T-helper 1 cell treated with Interleukin-12 subunit alpha and Interleukin-12 subunit beta and Interleukin-4 antibody, amounts not matched to agents 30 μg/mL and 1 μg/mL, for 36 hours (primary cell): ENCODE measurements around the gene COL8A1.

Source experiments
- H3K27ac Mint-ChIP-seq: one replicate; pipeline ENCODE4 v1.8.0; 2021; ENCODE audit warnings: mild to moderate bottlenecking, mixed read lengths
- H3K27me3 Mint-ChIP-seq: one replicate; pipeline ENCODE4 v1.8.0; 2021; ENCODE audit warnings: low read depth, mixed read lengths
- H3K36me3 Mint-ChIP-seq: one replicate; pipeline ENCODE4 v1.8.0; 2021; ENCODE audit warnings: low read depth, mixed read lengths
- H3K4me1 Mint-ChIP-seq: one replicate; pipeline ENCODE4 v1.8.0; 2021; ENCODE audit warnings: low read depth, mixed read lengths
- H3K4me3 Mint-ChIP-seq: one replicate; pipeline ENCODE4 v1.8.0; 2021; ENCODE audit warnings: mild to moderate bottlenecking, moderate library complexity, mixed read lengths
- H3K9me3 Mint-ChIP-seq: one replicate; pipeline ENCODE4 v1.8.0; 2021; ENCODE audit warnings: mixed read lengths

Gene COL8A1

GRCh38 chr3:99678023-99678422 lies 39.6 kb downstream of the COL8A1 start:
- Mint-ChIP-seq H3K27me3 (peaks cover 8% of the 10 kb centered on the region), H3K9me3 (no peaks in the 10 kb centered on the region), H3K4me3 (no peak overlapping the region), H3K36me3 (no peaks in the 10 kb centered on the region), H3K27ac (no peak overlapping the region), H3K4me1 (no peaks in the 10 kb centered on the region)

GRCh38 chr3:99678896-99679295 lies 40.5 kb downstream of the COL8A1 start:
- Mint-ChIP-seq H3K9me3 (no peaks in the 10 kb centered on the region), H3K4me1 (no peaks in the 10 kb centered on the region), H3K27ac (no peak overlapping the region), H3K36me3 (no peaks in the 10 kb centered on the region), H3K27me3 (peaks cover 8% of the 10 kb centered on the region), H3K4me3 (no peak overlapping the region)

GRCh38 chr3:99681512-99681911 lies 43.1 kb downstream of the COL8A1 start:
- Mint-ChIP-seq H3K27ac (no peak overlapping the region), H3K36me3 (no peaks in the 10 kb centered on the region), H3K9me3 (no peaks in the 10 kb centered on the region), H3K4me3 (no peak overlapping the region), H3K4me1 (no peaks in the 10 kb centered on the region), H3K27me3 (peaks cover 11% of the 10 kb centered on the region)

- Mint-ChIP-seq H3K9me3 (no peaks in the 10 kb centered on the region), H3K4me1 (no peaks in the 10 kb centered on the region), H3K36me3 (no peaks in the 10 kb centered on the region), H3K4me3 (no peak overlapping the region), H3K27ac (no peak overlapping the region), H3K27me3 (peaks cover 9% of the 10 kb centered on the region)
Observed at GRCh38 chr3:99681976-99682375, 43.6 kb downstream of the COL8A1 start.

GRCh38 chr3:99683465-99683864 lies 45.1 kb downstream of the COL8A1 start:
- Mint-ChIP-seq H3K9me3 (no peaks in the 10 kb centered on the region), H3K4me3 (no peak overlapping the region), H3K27me3 (peaks cover 9% of the 10 kb centered on the region), H3K4me1 (no peaks in the 10 kb centered on the region), H3K27ac (no peak overlapping the region), H3K36me3 (no peaks in the 10 kb centered on the region)

GRCh38 chr3:99683876-99684275 lies 45.5 kb downstream of the COL8A1 start:
- Mint-ChIP-seq H3K4me1 (no peaks in the 10 kb centered on the region), H3K27me3 (peaks cover 9% of the 10 kb centered on the region), H3K27ac (no peak overlapping the region), H3K4me3 (no peak overlapping the region), H3K9me3 (no peaks in the 10 kb centered on the region), H3K36me3 (no peaks in the 10 kb centered on the region)

DNA sequence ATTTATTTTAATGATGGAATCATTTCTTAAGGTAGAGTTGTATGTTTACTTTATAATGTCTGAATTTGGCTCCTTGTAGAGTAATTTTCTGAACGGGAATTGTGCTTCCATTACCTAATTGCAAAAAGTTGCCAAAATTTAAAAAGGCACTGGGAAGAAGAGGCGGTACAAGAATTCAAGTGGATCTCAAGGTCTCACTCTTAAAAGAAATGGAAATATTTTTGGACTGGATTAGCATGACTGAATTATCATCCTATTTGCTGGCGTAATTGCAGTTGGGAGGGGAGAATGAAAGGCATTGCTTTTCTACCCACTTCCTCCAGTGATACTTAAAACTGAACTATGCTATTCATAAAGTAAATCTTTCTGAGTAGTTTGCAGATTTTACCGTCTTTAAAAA lies 46.2 kb downstream of the COL8A1 start:
- Mint-ChIP-seq H3K4me1 (no peaks in the 10 kb centered on the region), H3K27me3 (peaks cover 9% of the 10 kb centered on the region), H3K9me3 (no peaks in the 10 kb centered on the region), H3K4me3 (no peak overlapping the region), H3K27ac (no peak overlapping the region), H3K36me3 (no peaks in the 10 kb centered on the region)

DNA sequence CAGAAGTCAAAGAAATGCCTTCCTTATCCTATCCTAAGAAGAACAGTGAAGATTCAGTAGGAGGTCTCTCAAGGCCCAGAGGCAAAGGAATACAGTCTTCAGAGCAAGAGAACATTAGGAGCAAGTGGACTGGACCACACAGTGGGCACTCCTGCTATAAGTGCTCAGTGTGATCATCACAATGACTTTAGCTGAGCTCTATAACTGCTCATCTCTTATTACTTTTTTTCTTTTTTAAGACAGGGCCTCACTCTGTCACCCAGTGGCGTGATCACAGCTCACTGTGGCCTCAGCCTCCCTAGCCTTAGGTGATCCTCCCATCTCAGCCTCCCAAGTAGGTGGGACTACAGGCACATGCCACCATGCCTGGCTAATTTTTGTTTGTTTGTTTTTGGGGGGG lies 48.1 kb downstream of the COL8A1 start:
- Mint-ChIP-seq H3K27ac (no peak overlapping the region), H3K4me1 (no peaks in the 10 kb centered on the region), H3K9me3 (no peaks in the 10 kb centered on the region), H3K4me3 (no peak overlapping the region), H3K36me3 (no peaks in the 10 kb centered on the region), H3K27me3 (peaks cover 3% of the 10 kb centered on the region)

GRCh38 chr3:99686955-99687612 lies 48.7 kb downstream of the COL8A1 start:
- Mint-ChIP-seq H3K4me1 (no peaks in the 10 kb centered on the region), H3K27me3 (peaks cover 3% of the 10 kb centered on the region), H3K27ac (no peak overlapping the region), H3K9me3 (no peaks in the 10 kb centered on the region), H3K4me3 (no peak overlapping the region), H3K36me3 (no peaks in the 10 kb centered on the region)

- Mint-ChIP-seq H3K36me3 (no peaks in the 10 kb centered on the region), H3K4me1 (no peaks in the 10 kb centered on the region), H3K27me3 (peaks cover 5% of the 10 kb centered on the region), H3K27ac (no peak overlapping the region), H3K4me3 (no peak overlapping the region), H3K9me3 (no peaks in the 10 kb centered on the region)
Observed at GRCh38 chr3:99690761-99691369, 52.5 kb downstream of the COL8A1 start.

DNA sequence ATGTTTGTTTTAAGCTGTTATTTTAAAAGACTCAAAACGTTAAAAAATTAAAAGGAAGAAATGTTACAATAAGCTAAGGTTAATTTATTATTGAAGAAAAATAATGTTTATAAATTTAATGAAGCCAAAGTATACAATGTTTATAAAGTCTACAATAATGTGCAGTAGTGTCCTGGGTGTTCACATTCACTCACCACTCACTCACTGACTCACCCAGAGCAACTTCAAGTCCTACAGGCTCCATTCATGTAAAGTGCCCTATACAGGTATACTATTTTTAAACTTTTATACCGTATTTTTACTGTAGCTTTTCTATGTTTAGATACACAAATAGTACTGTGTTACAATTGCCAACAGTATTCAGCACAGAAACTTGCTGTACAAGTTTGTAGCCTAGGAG lies 55.2 kb downstream of the COL8A1 start:
- Mint-ChIP-seq H3K4me3 (no peak overlapping the region), H3K9me3 (no peaks in the 10 kb centered on the region), H3K27ac (no peak overlapping the region), H3K4me1 (no peaks in the 10 kb centered on the region), H3K36me3 (no peaks in the 10 kb centered on the region), H3K27me3 (peaks cover 3% of the 10 kb centered on the region)

DNA sequence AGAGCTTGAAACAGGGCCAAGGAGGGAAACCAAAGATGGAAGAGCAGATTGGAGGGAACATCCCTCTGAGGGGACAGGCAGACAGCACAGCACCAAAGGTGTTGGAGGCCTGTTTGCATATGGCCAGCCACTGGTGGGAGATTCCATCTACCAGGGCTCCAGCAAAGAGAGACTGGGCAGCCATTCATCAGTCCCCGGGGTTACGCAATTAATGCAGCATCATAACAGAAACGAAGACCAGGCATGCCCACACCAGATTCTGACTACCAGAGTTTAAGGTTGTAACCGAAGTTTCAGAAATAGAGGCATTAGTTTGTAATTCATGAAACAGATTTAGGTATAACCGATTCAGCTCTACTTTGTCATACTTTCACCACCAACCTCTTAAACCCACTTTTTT lies 58.1 kb downstream of the COL8A1 start:
- H3K36me3 Mint-ChIP-seq: no peaks in the 10 kb centered on the region
- no peaks in the 10 kb centered on the region for H3K4me1 Mint-ChIP-seq
- no peak overlapping the region for H3K4me3 Mint-ChIP-seq
- H3K9me3 Mint-ChIP-seq: no peaks in the 10 kb centered on the region
- H3K27me3 Mint-ChIP-seq: peaks cover 3% of the 10 kb centered on the region
- H3K27ac Mint-ChIP-seq: no peak overlapping the region

DNA sequence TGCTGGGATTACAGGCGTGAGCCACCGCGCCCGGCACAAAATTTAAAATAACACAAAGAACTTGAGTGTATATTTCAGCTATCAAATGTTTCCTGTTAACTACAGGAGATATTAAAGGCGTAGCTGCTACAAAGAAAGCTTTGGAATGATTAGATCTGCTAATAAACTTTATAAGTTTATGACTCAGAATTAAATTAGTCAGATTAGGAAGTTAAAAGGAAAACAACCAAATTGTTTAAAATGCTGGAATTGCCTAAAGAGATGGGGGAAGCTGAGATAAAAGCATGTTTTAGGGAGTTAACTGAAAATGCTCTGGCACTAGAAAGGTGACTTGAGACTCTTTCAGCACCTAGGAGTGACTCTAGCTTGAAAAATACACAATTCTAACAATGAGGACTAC lies 58.9 kb downstream of the COL8A1 start:
- peaks cover 3% of the 10 kb centered on the region for H3K27me3 Mint-ChIP-seq
- H3K4me3 Mint-ChIP-seq: no peak overlapping the region
- H3K36me3 Mint-ChIP-seq: no peaks in the 10 kb centered on the region
- H3K4me1 Mint-ChIP-seq: no peaks in the 10 kb centered on the region
- no peaks in the 10 kb centered on the region for H3K9me3 Mint-ChIP-seq
- no peak overlapping the region for H3K27ac Mint-ChIP-seq

- no peak overlapping the region for H3K27ac Mint-ChIP-seq
- no peaks in the 10 kb centered on the region for H3K4me1 Mint-ChIP-seq
- no peak overlapping the region for H3K4me3 Mint-ChIP-seq
- no peaks in the 10 kb centered on the region for H3K36me3 Mint-ChIP-seq
- no peaks in the 10 kb centered on the region for H3K9me3 Mint-ChIP-seq
- H3K27me3 Mint-ChIP-seq: peaks cover 7% of the 10 kb centered on the region
Observed at GRCh38 chr3:99698932-99699331, 60.5 kb downstream of the COL8A1 start.

DNA sequence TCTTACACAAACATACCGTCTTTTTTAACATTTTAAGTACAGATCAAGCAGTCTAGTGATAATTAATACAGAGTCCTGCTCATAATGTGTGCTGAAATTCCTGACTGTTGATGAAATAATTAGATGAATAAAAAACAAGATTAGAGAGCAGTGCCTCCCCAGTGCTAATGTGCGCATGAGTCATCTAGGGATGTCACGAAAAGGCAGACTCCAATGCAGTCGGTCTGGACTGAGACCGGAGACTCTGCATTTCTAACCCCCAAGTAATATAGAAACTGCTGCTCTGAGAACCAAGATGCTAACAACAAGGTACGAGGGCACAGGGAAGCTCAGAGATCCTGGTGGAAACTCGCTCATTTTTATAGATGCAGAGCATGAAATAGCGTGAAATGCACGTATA lies 61.4 kb downstream of the COL8A1 start:
- Mint-ChIP-seq H3K27me3 (peaks cover 7% of the 10 kb centered on the region), H3K9me3 (no peaks in the 10 kb centered on the region), H3K4me3 (no peak overlapping the region), H3K4me1 (no peaks in the 10 kb centered on the region), H3K36me3 (no peaks in the 10 kb centered on the region), H3K27ac (no peak overlapping the region)
